Measurements from ENCODE around the gene SMIM15. TPM values are rescaled to one million over a fixed set of nuclear protein-coding genes. Genes with fewer than 3 reads are reported as not detected.

The SMIM15 gene
- total and polyA plus RNA-seq, 10 of the 15 experiments (the other 5 are each of a cell fraction or from before 2014, with no cell fraction given): 13.8 to 83.3 (median 53.9) TPM

DNA sequence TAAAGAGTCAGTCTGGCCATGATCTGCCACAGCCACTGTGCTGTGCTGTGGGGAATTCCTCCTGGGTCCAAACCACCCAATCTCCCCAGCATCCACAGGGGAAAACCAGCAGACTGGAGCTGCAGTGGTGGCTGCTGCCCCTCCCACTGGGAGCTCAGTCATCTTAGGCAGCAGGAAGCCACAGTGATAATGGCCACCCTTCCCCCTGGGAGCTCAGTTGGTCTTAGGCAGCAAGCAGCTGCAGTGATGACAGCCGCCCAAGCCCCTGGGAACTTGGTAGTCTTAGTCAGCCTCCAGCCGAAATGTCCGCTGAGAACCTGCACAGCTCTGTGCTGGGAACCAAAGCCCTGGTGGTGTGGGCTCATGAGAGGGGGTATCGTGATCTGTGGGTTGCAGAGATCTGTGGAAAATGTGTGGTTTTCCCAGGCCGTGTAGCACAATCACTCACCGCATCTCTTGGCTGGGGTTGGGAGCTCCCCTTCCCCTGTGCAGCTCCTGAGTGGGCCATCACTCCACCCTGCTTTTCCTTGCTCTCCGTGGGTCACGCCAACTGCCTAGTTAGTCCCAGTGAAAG is 38.4 kb upstream of the SMIM15 start (continued):
- no peak for TF ChIP-seq HCFC1 (IDR thresholded peaks at IDR 0.05; ENCODE audit: low read length)
- TF ChIP-seq, protein P1, sequence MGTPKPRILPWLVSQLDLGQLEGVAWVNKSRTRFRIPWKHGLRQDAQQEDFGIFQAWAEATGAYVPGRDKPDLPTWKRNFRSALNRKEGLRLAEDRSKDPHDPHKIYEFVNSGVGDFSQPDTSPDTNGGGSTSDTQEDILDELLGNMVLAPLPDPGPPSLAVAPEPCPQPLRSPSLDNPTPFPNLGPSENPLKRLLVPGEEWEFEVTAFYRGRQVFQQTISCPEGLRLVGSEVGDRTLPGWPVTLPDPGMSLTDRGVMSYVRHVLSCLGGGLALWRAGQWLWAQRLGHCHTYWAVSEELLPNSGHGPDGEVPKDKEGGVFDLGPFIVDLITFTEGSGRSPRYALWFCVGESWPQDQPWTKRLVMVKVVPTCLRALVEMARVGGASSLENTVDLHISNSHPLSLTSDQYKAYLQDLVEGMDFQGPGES (IDR thresholded peaks at IDR 0.05): no peak
- TF ChIP-seq, protein P2, sequence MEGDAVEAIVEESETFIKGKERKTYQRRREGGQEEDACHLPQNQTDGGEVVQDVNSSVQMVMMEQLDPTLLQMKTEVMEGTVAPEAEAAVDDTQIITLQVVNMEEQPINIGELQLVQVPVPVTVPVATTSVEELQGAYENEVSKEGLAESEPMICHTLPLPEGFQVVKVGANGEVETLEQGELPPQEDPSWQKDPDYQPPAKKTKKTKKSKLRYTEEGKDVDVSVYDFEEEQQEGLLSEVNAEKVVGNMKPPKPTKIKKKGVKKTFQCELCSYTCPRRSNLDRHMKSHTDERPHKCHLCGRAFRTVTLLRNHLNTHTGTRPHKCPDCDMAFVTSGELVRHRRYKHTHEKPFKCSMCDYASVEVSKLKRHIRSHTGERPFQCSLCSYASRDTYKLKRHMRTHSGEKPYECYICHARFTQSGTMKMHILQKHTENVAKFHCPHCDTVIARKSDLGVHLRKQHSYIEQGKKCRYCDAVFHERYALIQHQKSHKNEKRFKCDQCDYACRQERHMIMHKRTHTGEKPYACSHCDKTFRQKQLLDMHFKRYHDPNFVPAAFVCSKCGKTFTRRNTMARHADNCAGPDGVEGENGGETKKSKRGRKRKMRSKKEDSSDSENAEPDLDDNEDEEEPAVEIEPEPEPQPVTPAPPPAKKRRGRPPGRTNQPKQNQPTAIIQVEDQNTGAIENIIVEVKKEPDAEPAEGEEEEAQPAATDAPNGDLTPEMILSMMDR (IDR thresholded peaks at IDR 0.05 in 2 of 3, conservative IDR thresholded peaks at IDR 0.05 in 1 of 3; ENCODE audit: control insufficient read depth in 2 of 3, extremely low read depth in 1 of 3, insufficient read depth in 1 of 3, low read depth in 3 of 3, low read length in 3 of 3): no peak
- TF ChIP-seq HDGF (IDR thresholded peaks at IDR 0.05): no peak
- no peak for TF ChIP-seq KAT2A (conservative IDR thresholded peaks at IDR 0.05; ENCODE audit: control insufficient read depth, low read depth, low read length)
- no peak for TF ChIP-seq SREBF2 (IDR thresholded peaks at IDR 0.05; ENCODE audit: low read length)
- TF ChIP-seq STAT1 (conservative IDR thresholded peaks at IDR 0.05): no peak
- peak; percentile 10; the same call in 1 of the 2 replicates for TF ChIP-seq IRF4 (IDR thresholded peaks at IDR 0.05; ENCODE audit: low read depth, low read length)
- TF ChIP-seq DPF2 (IDR thresholded peaks at IDR 0.05): peak; percentile 76
- no peak for TF ChIP-seq NR2F1 (conservative IDR thresholded peaks at IDR 0.05)
- TF ChIP-seq, protein P3, sequence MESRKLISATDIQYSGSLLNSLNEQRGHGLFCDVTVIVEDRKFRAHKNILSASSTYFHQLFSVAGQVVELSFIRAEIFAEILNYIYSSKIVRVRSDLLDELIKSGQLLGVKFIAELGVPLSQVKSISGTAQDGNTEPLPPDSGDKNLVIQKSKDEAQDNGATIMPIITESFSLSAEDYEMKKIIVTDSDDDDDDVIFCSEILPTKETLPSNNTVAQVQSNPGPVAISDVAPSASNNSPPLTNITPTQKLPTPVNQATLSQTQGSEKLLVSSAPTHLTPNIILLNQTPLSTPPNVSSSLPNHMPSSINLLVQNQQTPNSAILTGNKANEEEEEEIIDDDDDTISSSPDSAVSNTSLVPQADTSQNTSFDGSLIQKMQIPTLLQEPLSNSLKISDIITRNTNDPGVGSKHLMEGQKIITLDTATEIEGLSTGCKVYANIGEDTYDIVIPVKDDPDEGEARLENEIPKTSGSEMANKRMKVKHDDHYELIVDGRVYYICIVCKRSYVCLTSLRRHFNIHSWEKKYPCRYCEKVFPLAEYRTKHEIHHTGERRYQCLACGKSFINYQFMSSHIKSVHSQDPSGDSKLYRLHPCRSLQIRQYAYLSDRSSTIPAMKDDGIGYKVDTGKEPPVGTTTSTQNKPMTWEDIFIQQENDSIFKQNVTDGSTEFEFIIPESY (IDR thresholded peaks at IDR 0.05): no peak
- peak; percentile 92 for TF ChIP-seq GATAD2B (conservative IDR thresholded peaks at IDR 0.05; ENCODE audit: low read depth)
- TF ChIP-seq TBL1XR1 (IDR thresholded peaks at IDR 0.05; ENCODE audit: low read depth, low read length): no peak
- TF ChIP-seq SUZ12 (IDR thresholded peaks at IDR 0.05; ENCODE audit: unreplicated experiment): no peak
- TF ChIP-seq JUND (IDR thresholded peaks at IDR 0.05; ENCODE audit: low read depth, low read length): no peak
- TF ChIP-seq EED (IDR thresholded peaks at IDR 0.05; ENCODE audit: low read depth): peak; percentile 88
- peak; percentile 89 for TF ChIP-seq TCF12 (IDR thresholded peaks at IDR 0.05; ENCODE audit: low read depth, low read length)
- TF ChIP-seq SRF (IDR thresholded peaks at IDR 0.05; ENCODE audit: low read depth in 2 of 2, low read length in 2 of 2): no peak
- no peak for TF ChIP-seq SMAD5 (IDR thresholded peaks at IDR 0.05; ENCODE audit: low read depth)
- no peak for TF ChIP-seq YBX1 (IDR thresholded peaks at IDR 0.05)
- no peak for TF ChIP-seq NRF1 (conservative IDR thresholded peaks at IDR 0.05; ENCODE audit: low read depth, low read length)
- TF ChIP-seq, protein P4, sequence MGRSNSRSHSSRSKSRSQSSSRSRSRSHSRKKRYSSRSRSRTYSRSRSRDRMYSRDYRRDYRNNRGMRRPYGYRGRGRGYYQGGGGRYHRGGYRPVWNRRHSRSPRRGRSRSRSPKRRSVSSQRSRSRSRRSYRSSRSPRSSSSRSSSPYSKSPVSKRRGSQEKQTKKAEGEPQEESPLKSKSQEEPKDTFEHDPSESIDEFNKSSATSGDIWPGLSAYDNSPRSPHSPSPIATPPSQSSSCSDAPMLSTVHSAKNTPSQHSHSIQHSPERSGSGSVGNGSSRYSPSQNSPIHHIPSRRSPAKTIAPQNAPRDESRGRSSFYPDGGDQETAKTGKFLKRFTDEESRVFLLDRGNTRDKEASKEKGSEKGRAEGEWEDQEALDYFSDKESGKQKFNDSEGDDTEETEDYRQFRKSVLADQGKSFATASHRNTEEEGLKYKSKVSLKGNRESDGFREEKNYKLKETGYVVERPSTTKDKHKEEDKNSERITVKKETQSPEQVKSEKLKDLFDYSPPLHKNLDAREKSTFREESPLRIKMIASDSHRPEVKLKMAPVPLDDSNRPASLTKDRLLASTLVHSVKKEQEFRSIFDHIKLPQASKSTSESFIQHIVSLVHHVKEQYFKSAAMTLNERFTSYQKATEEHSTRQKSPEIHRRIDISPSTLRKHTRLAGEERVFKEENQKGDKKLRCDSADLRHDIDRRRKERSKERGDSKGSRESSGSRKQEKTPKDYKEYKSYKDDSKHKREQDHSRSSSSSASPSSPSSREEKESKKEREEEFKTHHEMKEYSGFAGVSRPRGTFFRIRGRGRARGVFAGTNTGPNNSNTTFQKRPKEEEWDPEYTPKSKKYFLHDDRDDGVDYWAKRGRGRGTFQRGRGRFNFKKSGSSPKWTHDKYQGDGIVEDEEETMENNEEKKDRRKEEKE (IDR thresholded peaks at IDR 0.05): no peak
- no peak for TF ChIP-seq MYC (IDR thresholded peaks at IDR 0.05; ENCODE audit: insufficient read depth, insufficient read length, insufficient replicate concordance, low read length, severe bottlenecking)
- TF ChIP-seq POLR2AphosphoS5 (IDR thresholded peaks at IDR 0.05; ENCODE audit: low read length): 0 out of 2 replicates have a peak, but pooled peaks have one; percentile 42
- TF ChIP-seq CBFB (IDR thresholded peaks at IDR 0.05; ENCODE audit: low read depth): no peak
- TF ChIP-seq GABPA (IDR thresholded peaks at IDR 0.05; ENCODE audit: low read depth): no peak
- TF ChIP-seq PAX8 (IDR thresholded peaks at IDR 0.05): no peak

All from GM12878 (cell line).